Activated CD4-positive, alpha-beta T cell treated with anti-CD3 and anti-CD28 coated beads, Interleukin-10, Interleukin-2, amounts not matched to agents 100 ng/mL and 50 ng/mL, durations not matched to agents 16 hours and 8 hours (primary cell): ENCODE data around the gene CLSTN2.

Source experiments
- DNase-seq: peaks from one replicate; pipeline ENCODE4 v3.0.0-alpha.2; 2020

CLSTN2 gene

GRCh38 chr3:139944256-139944910, 9.4 kb downstream of the CLSTN2 start:
- DNase-seq, result no peak

DNA sequence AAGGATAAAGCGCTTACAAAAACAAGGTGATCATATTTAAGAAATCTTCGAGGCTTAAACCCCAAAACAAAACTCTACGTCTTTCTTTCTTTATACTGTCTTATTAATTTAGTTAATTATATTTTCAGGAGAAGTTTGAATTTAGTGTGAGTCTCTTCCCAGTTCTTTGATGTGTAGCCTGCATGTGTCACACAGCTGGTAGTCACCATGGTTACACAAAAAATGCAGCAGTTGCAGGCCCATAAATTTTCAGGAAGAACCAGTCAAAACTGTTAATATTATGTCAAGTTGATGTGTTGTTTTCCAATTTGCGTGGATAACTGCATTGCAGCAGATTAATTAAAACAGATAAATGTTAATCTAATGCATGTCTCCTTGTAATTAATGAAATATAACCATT, 10.4 kb downstream of the CLSTN2 start:
- DNase-seq, result no peak

GRCh38 chr3:139945942-139946341, 11.0 kb downstream of the CLSTN2 start:
- no peak for DNase-seq

DNA sequence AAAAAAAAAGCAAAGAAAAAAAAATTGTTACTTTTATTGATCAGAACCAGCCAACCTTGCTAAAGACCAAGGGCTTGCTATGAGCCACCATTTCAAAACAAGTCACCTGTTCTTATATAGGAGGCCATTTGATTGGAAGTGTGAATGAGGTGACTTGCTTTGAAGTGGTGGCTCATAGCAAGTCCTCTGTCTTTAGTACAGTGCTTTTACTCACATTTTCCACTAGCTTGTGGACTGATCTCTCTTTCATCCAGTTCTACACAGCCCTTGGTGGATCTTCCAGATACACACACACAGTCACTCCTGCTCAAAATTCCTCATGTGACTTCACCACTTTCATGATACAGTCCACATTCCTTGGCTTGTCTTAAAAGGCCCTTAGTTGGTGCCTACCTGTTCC, 13.5 kb downstream of the CLSTN2 start:
- no peak for DNase-seq

GRCh38 chr3:139948898-139949297, 13.9 kb downstream of the CLSTN2 start:
- no peak for DNase-seq

DNA sequence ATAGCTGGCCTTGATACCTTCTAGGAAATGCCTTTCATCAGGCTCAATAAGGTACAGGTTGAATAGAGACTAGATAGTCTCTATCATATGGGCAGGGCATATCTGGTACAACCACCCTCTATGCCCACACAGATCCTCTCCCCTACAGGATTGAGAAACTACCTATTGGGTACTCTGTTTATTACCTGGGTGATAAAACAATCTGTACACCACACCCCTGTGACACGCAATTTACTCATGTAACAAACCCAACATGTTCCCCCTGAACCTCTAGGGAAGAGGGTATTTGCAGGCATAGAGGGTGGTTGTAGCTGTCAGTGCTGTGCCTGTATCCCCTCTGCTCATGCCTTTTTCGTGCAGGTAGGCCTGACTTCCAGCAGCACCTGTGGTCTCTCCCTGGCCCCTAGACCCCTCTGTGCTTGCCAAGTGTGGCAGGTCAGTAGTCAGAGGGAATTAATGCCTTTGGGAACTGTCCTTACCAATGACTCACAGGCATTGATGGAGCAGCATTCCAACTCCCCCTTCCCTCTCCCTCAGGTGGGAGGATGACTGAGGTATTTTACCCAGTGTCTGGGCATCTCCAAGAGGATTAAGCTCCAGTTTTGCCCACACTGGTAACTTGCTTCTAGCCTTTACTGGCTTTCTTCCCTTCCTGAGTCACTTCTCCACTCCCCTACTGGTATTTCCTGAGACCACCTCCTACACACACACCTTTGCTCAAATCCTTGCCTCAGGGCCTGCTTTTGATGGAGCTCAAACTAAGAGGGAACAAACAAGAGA, 18.3 kb downstream of the CLSTN2 start:
- DNase-seq, result no peak

GRCh38 chr3:139954146-139954860, 19.3 kb downstream of the CLSTN2 start:
- no peak for DNase-seq

- no peak for DNase-seq
Observed at GRCh38 chr3:139957844-139958243, 22.9 kb downstream of the CLSTN2 start.

GRCh38 chr3:139969386-139969785, 34.4 kb downstream of the CLSTN2 start:
- DNase-seq, result no peak

DNA sequence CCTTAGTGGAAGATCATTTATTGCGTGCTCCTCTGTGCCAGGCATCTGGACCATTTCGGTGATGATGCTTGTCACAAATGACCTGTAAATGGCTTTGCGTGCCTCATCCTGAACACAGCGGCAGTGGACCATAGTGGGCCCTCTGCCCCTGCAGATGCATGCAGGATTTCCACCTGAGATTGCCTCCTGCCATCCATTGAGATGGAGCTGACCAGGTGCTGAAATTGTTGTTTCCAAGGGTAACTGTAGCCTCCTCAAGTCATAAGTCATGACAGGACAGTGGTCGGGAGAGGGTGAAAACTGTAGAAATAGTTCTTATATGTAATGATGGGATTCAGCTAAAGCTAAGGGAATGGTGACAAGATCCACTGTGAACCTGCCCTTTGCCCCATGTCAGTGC, 35.5 kb downstream of the CLSTN2 start:
- DNase-seq, result no peak

DNA sequence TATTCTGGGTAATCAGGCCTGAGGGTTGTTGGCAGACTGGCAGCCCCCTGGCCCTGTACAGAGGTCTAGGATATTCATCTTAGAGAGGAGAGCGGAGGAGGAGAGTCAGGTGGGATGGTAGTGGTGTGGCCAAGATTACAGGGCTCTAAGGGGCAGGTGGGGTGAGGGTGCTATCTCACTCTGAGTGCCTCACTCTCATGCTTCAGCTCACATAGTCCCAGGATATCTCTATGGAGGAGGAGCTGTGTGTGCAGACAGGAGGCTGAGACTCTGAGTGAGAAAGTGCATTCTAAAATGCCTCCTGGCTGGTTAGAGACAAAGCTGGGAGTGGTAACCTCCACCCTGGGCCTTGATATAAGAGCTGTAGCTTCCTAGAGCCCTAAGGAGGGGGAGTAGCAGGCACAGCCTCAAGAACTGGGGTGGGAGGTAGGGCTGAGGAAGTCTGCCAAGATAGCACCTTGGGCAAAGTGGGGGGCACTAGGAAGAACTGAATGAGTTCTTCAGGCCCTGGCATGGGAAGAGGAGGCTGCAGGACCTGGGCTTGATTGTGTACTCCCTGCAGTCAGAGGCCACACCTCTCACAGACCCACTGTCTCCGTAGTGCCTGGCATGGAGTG, 39.9 kb downstream of the CLSTN2 start:
- DNase-seq, result no peak

- DNase-seq, result no peak
Observed at GRCh38 chr3:139975594-139976365, 40.8 kb downstream of the CLSTN2 start.

GRCh38 chr3:139978966-139979365, 44.0 kb downstream of the CLSTN2 start:
- no peak for DNase-seq

GRCh38 chr3:139979991-139980390, 45.0 kb downstream of the CLSTN2 start:
- no peak for DNase-seq

DNA sequence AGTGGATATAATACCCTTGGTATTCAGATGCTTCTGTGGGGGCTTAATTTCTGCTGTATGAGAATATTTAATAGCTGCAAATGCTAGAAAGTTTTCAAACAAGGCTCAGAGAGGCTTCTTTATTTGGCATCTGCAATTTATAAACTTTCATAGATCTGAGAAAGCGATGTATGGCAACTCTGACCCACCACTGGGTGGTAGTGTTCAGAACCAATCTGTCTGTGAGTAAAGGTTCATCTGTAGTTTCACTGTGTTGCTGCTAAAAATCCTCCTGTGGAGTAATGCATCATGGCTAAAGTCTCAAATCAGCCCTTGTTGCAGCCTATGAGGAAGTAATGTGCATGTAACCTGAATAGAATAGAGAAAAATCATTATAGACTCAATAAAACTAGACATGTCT, 47.4 kb downstream of the CLSTN2 start:
- no peak for DNase-seq

DNA sequence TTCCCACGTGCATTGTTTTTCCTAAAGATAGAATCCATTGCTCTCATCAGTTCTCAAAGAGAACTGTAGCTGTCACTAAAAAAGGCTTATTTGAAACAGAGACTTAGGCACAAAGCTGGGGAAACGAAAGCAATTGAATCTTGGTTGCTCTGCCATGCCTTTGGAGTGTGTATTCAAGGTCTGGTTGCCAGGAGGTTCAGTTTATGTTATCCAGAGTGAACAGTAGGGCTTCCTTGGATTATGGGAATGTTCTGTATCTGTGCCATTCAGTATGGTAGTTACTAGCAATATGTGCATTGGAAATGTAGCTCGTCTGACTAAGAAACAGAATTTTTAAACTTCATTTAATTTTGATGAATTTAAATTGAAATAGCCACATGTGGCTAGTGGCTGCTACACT, 50.6 kb downstream of the CLSTN2 start:
- DNase-seq, result no peak

DNA sequence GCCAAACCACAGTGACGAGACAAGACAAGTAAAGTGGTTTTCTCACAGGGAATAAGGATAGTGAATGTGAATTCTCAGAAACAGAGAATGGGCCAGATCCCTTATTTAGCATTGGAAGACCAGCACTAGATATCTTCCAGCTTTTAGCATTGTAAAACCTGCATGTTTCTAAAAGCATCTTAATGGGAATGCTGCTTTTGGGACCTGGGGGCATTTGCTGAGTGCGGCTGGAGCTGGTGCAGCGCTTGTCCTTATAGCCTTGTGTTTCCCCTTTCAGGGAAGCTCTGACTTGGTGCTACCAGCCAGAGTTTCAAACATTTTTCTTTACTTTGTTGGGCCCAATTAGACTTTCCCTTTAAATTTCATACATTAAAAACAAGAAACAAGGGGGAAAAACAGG, 52.9 kb downstream of the CLSTN2 start:
- no peak for DNase-seq

DNA sequence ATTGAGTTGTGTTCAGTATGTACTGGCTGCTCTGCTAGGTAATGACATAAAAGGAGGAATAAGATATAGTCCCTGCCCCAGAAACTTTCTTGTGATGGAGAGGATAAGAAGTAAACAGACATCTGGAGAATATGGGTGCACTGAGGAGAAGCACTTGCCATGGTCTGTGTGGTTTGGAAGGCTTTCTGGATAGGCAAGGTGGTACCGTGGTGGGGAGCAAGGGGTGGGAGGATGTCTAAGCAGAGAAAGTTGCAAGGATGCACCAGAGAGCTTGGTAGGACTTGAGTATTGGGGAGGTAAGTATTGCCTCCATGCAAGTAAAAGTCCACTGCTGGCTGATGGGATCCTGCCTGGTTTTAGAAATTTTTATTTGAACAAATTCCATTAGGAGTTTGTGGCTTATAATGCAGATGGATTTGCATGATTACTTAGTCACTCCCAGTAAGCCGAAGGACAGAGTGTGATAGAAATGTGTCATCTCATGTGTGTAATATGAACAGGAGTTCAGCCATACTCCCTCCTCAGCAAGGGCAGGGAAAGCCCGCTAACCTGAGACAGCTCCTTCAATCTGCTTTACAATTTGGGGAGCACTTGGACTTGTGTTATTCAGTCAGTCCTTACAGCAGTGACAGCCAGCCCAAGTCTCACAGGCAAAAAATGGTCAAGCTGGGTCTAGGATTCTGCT, 53.6 kb downstream of the CLSTN2 start:
- DNase-seq, result no peak

- DNase-seq, result no peak
Observed at GRCh38 chr3:139994891-139995290, 59.9 kb downstream of the CLSTN2 start.

- no peak for DNase-seq
Observed at GRCh38 chr3:140004271-140004670, 69.3 kb downstream of the CLSTN2 start.

DNA sequence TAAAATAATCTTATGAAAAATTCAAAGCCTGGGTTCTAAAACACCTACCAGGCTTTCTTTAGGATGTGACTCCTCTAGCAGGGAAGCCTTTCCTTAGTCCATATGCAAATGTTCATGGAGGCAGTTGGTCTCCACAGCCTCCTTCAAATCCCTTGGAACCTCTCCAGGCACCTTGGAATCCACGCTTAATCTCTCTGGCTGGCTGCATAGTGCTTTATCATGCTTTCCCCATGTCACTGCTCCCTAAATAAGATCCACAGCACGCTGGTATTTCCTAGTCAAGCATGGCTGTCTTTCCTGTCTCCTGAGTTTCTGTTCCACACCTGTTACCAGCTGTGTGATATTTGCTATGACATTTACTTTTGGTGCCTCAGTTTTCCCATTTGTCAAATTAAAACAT, 71.3 kb downstream of the CLSTN2 start:
- DNase-seq, result no peak

DNA sequence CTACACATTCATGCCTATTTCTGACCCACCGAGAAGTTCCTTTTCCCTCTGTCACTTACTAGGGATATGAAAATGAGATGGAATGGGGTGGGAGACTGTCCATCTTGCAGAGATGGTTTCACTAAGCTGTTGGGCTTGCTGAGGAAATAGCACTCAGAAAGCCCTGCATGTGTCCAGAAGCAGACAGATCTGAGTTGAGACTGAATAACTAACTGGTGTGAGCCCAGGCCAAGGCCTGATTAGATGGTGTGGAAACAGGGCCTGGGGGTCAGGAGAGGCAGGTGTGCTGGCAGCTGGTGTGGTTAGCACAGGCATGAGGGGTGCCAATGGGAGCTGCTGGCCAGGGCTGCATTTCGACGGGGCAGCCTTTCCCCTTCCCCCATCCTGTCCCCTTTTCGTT, 72.1 kb downstream of the CLSTN2 start:
- no peak for DNase-seq
